Mucosa of descending colon (tissue), 3 donors: ENCODE results near the gene CDR2. TPM values are rescaled to one million over a fixed set of nuclear protein-coding genes. Genes with fewer than 3 reads are reported as not detected.

Experiments
- ATAC-seq: fragments of 200-7000 bp; cut with Tn5 transposase; one replicate; pipeline ENCODE4 v1.9.1; 2020; ENCODE audit warnings: mild to moderate bottlenecking, moderate library complexity
- DNase-seq, 3 donors: peaks; one replicate each; pipeline ENCODE4 v3.0.0-alpha.2; 2020
- H3K36me3 ChIP-seq: fragments of 200-600 bp; one replicate; pipeline ENCODE4 v1.8.0; 2021; ENCODE audit warnings: low read depth, mild to moderate bottlenecking
- H3K4me1 ChIP-seq: fragments of 200-600 bp; one replicate; pipeline ENCODE4 v1.8.0; 2021; ENCODE audit warnings: low read depth, mild to moderate bottlenecking
- H3K4me3 ChIP-seq: fragments of 200-600 bp; one replicate; pipeline ENCODE4 v1.8.0; 2021; ENCODE audit warnings: mild to moderate bottlenecking
- H3K9me3 ChIP-seq: fragments of 200-600 bp; one replicate; pipeline ENCODE4 v1.8.0; 2021; ENCODE audit warnings: mild to moderate bottlenecking
- intact Hi-C, 2 donors: fragments of 100-400 bp; cut with DNase I in 1 of 2; cut with micrococcal nuclease in 1 of 2; formaldehyde crosslinking; loops; one replicate each; pipeline versions ENCODE4 v1.11.0 to v1.11.1; 2022; cut with DNase I, micrococcal nuclease
- total RNA-seq, 3 donors: library from RNA; stranded (reverse); fragmentation: NEBNext Ultra II Directional in 2 of 3; extraction: Animal tissue kit (Norgen Biotek cat#: 25700) in 2 of 3; gene quantifications; one replicate each; pipeline versions ENCODE4 v1.2.1 to v1.2.4, GENCODE V29; 2021 to 2023
- TF ChIP-seq, protein P1 (sequence below): fragments of 200-600 bp; IDR thresholded peaks from one replicate; pipeline ENCODE4 v1.8.0; 2022; ENCODE audit warnings: antibody characterized with exemption, mild to moderate bottlenecking
- donor health status: DM: no; HTN: no; CAD: no; lungs with moderate emphysema.
- donor health status: DM: no; HTN: no; CAD: no.
- donor health status: DM: no; HTN: yes; CAD: no.

Gene CDR2
- total RNA-seq, 3 donors from 2014 or later = 23.8 to 30.4 (median 26.3) TPM

- ATAC-seq (peak; percentile 30), DNase-seq (peak; percentile 53 to 71 (median 69))
- H3K4me1 ChIP-seq = no peaks in the 10 kb centered on the region
- TF ChIP-seq, protein P1, sequence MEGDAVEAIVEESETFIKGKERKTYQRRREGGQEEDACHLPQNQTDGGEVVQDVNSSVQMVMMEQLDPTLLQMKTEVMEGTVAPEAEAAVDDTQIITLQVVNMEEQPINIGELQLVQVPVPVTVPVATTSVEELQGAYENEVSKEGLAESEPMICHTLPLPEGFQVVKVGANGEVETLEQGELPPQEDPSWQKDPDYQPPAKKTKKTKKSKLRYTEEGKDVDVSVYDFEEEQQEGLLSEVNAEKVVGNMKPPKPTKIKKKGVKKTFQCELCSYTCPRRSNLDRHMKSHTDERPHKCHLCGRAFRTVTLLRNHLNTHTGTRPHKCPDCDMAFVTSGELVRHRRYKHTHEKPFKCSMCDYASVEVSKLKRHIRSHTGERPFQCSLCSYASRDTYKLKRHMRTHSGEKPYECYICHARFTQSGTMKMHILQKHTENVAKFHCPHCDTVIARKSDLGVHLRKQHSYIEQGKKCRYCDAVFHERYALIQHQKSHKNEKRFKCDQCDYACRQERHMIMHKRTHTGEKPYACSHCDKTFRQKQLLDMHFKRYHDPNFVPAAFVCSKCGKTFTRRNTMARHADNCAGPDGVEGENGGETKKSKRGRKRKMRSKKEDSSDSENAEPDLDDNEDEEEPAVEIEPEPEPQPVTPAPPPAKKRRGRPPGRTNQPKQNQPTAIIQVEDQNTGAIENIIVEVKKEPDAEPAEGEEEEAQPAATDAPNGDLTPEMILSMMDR = no peak
- H3K4me3 ChIP-seq = peak overlapping the region; percentile 56
- intact Hi-C loops = loop anchor here (5.0 kb wide), 1 partner anchor 101 kb away; no protein-coding TSS in a partner anchor
- H3K9me3 ChIP-seq = no peaks in the 10 kb centered on the region
- no peaks in the 10 kb centered on the region for H3K36me3 ChIP-seq
These were observed 76.3 kb downstream of the CDR2 start for GRCh38 chr16:22297871-22298733.

DNA sequence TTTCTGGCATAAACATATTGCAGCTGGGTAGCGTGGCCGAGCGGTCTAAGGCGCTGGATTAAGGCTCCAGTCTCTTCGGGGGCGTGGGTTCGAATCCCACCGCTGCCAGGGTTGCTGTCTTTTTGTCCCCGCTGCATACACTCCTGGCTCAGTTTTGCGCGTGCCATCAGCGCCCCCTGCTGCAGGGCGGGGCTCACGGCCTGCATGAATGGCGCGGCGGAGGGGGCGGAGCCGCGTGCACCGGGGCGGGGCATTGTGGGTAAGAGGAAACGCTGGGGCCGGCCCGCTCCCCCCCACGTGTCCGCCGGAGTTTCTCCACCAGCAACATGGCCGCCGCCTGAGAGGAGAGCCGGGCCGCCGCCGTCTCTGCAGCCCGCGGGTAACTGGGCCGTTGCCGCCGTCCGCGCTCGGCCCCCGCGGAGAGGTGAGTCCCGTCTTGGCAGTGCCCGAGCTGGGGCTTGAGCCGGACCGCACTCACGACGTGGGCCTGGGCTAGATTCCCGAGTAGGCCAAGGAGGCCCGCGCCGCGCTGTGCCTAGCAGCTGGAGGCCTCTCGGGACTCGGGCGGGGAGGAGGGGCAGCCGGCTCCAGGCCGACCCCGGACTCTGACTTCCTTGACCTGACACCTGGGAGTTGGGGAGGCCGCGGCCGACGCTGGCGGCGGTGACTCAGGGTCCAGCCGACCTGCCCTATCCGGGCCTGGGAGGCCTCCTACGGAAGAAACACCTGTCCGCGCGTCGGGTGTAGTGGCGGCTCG is 77.1 kb downstream of the CDR2 start, which contains the start of gene POLR3E:
Gene POLR3E (plus strand): TSS at position 296 of the 757 bp plus-strand sequence. CDS start 5,560 bp downstream, outside the sequence.
- ATAC-seq (peak; percentile 97), DNase-seq (peak; percentile 99 to 100 (median 100))
- TF ChIP-seq, protein P1 = peak; percentile 98
- Histone ChIP-seq H3K4me3 (peak within 1 kb of the TSS; percentile 56), H3K9me3 (no peaks in the 10 kb centered on the region), H3K36me3 (no peaks in the 10 kb centered on the region), H3K4me1 (no peaks in the 10 kb centered on the region)
- intact Hi-C loops = loop anchor here (5.0 kb wide), 1 partner anchor 100 kb away; no protein-coding TSS in a partner anchor

- no peaks in the 10 kb centered on the region for H3K36me3 ChIP-seq
- intact Hi-C loops = loop anchor here (5.0 kb wide), 1 partner anchor 99 kb away; no protein-coding TSS in a partner anchor
- peak in 1 of 3 donors; percentile 14 for DNase-seq
- no peak for ATAC-seq
- no peaks in the 10 kb centered on the region for H3K9me3 ChIP-seq
- H3K4me1 ChIP-seq = no peaks in the 10 kb centered on the region
- TF ChIP-seq, protein P1 = no peak
- peak overlapping the region; percentile 56 for H3K4me3 ChIP-seq
These were observed 78.0 kb downstream of the CDR2 start for GRCh38 chr16:22296225-22297113.

Other genes starting within 250 kb of the CDR2 start
- not detected for gene SDR42E2, start 212.1 kb downstream of the CDR2 start, total RNA-seq
- gene EEF2K, start 168.3 kb downstream of the CDR2 start, total RNA-seq = 10 to 100 TPM; 38.6 to 60.8 (median 39.7) TPM
- 10 to 100 TPM; 37.7 to 54.5 (median 49.5) TPM for gene POLR3E, start 77.2 kb downstream of the CDR2 start, total RNA-seq
- gene NPIPB5, start 136.3 kb upstream of the CDR2 start, total RNA-seq = 100 to 1,000 TPM; 255 to 405 (median 328) TPM